ENCODE results near the gene SCN4A.
"Not testable (repeated sequence)": the region's sequence is repeated elsewhere in the genome, so short reads cannot be mapped to it uniquely, and the experiment has no call there.

SCN4A gene

DNA sequence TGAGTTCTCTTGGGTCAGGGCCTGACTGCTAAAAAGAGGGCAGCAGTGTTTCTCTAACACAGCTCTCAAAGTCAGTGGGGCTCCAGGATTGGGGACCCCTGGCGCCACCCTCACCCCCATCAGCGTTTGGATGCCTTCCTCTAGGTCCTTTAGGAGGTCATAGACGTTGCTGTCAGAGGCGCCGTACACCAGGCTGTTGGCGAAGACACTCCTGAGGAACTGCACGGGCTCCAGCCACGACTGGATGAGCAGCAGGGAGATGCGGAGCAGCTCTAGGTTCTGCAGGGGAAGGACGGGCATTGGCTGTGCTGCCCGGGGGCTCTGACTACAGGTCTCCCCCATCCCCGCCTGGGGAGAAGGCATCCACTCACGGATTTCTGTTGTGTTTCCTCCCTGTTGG, 55.1 kb downstream of the SCN4A start:
- H3K4me3 ChIP-seq (ENCODE audit: low read depth, low read length) = no peak overlapping the region
- no peak for DNase-seq (ENCODE audit: low read depth)
- TF ChIP-seq, protein P1, sequence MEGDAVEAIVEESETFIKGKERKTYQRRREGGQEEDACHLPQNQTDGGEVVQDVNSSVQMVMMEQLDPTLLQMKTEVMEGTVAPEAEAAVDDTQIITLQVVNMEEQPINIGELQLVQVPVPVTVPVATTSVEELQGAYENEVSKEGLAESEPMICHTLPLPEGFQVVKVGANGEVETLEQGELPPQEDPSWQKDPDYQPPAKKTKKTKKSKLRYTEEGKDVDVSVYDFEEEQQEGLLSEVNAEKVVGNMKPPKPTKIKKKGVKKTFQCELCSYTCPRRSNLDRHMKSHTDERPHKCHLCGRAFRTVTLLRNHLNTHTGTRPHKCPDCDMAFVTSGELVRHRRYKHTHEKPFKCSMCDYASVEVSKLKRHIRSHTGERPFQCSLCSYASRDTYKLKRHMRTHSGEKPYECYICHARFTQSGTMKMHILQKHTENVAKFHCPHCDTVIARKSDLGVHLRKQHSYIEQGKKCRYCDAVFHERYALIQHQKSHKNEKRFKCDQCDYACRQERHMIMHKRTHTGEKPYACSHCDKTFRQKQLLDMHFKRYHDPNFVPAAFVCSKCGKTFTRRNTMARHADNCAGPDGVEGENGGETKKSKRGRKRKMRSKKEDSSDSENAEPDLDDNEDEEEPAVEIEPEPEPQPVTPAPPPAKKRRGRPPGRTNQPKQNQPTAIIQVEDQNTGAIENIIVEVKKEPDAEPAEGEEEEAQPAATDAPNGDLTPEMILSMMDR (IDR thresholded peaks at IDR 0.05; ENCODE audit: control insufficient read depth, extremely low read depth, insufficient read depth) = no peak

DNA sequence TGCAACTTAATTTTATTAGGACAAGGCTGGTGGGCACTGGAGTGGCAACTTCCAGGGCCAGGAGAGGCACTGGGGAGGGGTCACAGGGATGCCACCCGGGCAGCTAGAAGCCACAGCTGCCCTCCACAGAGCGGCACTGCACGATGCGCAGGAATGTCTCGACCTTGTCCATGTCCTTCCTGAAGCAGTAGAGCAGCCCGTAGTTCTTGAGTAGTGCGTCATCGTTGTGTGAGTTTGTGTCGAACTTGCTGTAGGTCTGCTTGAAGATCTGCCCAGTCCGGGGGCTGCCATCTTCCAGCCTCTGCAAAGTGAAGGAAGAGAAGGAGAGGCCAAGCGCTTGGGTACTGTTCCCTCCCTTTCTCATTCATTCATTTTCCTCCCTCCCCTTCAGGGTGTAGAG, 55.5 kb downstream of the SCN4A start:
- H3K4me3 ChIP-seq (ENCODE audit: low read depth, low read length); DNase-seq (ENCODE audit: low read depth): not testable (repeated sequence)

DNA sequence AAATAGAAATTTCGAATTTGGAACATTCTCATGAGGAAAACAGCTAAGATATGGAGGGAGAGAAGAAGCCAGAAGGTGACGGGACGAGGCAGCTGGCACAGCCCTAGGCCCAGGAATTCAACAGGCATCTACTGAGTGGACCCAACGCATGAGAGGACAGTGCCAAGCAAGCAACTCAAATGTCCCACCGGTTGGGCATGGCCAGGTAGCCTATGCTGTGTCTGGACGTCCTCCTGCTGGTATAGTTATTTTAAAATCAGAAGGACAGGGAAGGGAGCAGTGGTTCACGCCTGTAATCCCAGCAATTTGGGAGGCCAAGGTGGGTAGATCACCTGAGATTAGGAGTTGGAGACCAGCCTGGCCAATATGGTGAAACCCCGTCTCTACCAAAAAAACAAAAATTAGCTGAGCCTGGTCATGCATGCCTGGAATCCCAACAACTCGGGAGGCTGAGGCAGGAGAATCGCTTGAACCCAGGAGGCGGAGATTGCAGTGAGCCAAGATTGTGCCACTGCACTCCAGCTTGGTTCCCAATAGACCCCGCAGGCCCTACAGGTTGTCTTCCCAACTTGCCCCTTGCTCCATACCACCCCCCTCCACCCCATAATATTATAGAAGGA, 56.0 kb downstream of the SCN4A start:
- no peak for DNase-seq (ENCODE audit: low read depth)
- no peak overlapping the region for H3K4me3 ChIP-seq (ENCODE audit: low read depth, low read length)
- TF ChIP-seq, protein P1 (IDR thresholded peaks at IDR 0.05; ENCODE audit: control insufficient read depth, extremely low read depth, insufficient read depth) = no peak

DNA sequence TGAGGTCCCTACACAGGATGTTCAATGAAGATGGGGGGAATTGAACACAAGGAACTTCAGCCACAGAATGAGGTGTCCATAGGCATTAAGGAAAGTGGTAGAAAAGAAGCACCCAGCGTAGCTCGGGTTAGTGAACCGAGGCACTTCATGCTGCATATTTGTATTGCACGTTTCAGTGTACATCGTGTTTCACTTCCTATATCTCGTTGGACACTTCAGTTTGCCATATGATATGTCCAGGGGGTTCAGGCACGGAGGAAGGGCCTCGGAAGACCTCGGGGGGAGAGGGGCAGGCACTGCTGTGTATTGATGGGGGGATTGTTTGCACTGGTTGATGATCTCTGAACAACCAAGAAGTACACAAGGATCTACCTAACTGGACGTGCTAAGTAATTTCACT, 57.0 kb downstream of the SCN4A start:
- DNase-seq (ENCODE audit: low read depth); H3K4me3 ChIP-seq (ENCODE audit: low read depth, low read length): not testable (repeated sequence)

DNA sequence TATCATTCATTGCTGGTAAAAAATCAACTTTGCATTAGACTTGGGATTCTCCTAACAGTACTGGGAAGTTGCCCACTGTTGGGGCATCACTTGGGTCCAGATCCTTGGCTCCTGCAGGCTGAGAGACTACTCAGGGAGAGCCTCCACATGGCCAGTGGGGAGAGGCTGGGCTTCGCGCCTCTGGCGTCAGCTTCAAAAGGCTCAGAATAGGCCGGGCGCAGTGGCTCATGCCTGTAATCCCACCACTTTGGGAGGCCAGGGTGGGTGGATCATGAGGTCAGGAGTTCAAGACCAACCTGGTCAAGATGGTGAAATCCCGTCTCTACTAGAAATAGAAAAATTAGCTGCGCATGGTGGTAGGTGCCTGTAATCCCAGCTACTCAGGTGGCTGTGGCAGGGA, 58.2 kb downstream of the SCN4A start:
- no peak for DNase-seq (ENCODE audit: low read depth)
- no peak overlapping the region for H3K4me3 ChIP-seq (ENCODE audit: low read depth, low read length)
- TF ChIP-seq, protein P1 (IDR thresholded peaks at IDR 0.05; ENCODE audit: control insufficient read depth, extremely low read depth, insufficient read depth) = no peak

DNA sequence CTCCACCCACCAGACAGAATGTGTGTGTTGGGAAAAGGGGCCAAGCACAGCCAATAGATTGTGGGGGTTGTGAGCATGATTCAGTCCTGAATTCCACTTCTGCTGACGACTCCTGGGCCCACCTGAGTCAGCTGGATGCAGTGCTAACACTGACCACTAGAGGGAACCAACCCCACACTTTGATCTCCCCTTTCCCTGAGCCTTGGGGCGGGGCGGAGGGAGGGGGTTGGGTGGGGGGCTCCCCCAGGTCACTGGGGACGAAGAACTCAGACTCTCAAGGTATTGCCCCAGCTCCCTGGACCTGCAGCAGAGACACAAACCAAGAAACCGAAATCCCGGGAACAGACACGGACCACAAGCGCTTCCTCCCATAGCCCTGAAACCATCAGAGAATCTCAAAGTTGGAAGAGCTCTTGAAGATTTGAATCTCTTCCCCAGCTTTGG, 61.0 kb downstream of the SCN4A start:
- H3K4me3 ChIP-seq (ENCODE audit: low read depth, low read length) = no peak overlapping the region
- no peak for DNase-seq (ENCODE audit: low read depth)
- TF ChIP-seq, protein P1 (IDR thresholded peaks at IDR 0.05; ENCODE audit: control insufficient read depth, extremely low read depth, insufficient read depth) = peak; percentile 75

DNA sequence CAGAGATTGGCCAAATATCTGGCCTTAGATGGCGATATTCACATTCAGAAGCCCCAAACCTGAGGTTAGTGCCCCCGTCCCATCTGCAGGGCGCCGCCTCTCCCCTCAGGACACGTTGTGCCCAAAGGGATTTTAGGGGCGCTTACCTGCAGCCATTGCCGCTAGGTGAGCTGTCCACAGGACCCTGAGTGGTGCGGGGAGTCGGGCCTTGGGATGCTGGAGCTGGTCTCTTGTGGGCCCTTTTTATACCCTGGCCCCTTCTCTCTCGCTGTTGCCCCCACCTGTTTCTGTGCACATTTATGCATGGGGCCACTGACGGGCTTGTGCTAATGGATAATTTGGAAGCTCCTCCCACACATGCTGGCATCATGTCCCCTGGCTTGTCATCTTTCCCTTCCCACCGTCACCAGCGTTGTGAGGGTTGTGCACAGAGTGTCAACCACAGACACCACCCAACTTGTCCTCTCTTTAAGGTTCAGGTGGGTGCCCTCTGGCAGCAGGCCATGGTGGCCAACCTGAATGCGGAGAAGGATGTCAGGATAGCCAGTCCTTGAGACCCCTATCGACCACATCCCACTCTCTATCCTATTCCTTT, 61.6 kb downstream of the SCN4A start, which contains the start of gene CSHL1:
CSHL1 (minus strand) TSS at position 218 of the 595 bp plus-strand sequence; CDS start at position 156, 62 bp downstream.
- TF ChIP-seq, protein P1 (IDR thresholded peaks at IDR 0.05; ENCODE audit: control insufficient read depth, extremely low read depth, insufficient read depth) = no peak
- no peak within 1 kb of the TSS for H3K4me3 ChIP-seq (ENCODE audit: low read depth, low read length)
- no peak for DNase-seq (ENCODE audit: low read depth)

DNA sequence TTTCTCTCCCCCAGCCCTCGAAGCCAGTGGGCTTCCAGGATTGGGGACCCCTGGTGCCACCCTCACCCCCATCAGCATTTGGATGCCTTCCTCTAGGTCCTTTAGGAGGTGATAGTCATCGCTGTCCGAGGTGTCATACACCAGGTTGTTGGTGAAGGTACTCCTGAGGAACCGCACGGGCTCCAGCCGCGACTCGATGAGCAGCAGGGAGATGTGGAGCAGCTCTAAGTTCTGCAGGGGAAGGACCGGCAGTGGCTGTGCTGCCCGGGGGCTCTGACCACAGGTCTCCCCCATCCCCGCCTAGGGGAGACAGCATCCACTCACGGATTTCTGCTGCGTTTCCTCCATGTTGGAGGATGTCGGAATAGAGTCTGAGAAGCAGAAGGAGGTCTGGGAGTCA, 62.6 kb downstream of the SCN4A start:
- TF ChIP-seq, protein P1 (IDR thresholded peaks at IDR 0.05; ENCODE audit: control insufficient read depth, extremely low read depth, insufficient read depth) = no peak
- no peak for DNase-seq (ENCODE audit: low read depth)
- H3K4me3 ChIP-seq (ENCODE audit: low read depth, low read length) = no peak overlapping the region

DNA sequence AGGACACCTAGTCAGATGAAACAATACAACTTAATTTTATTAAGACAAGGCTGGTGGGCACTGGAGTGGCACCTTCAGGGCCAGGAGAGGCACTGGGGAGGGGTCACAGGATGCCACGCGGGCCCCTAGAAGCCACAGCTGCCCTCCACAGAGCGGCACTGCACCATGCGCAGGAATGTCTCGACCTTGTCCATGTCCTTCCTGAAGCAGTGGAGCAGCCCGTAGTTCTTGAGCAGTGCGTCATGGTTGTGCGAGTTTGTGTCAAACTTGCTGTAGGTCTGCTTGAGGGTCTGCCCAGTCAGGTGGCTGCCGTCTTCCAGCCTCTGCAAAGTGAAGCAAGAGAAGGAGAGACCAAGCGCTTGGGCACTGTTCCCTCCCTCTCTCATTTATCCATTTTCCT, 63.1 kb downstream of the SCN4A start:
- H3K4me3 ChIP-seq (ENCODE audit: low read depth, low read length); DNase-seq (ENCODE audit: low read depth): not testable (repeated sequence)

DNA sequence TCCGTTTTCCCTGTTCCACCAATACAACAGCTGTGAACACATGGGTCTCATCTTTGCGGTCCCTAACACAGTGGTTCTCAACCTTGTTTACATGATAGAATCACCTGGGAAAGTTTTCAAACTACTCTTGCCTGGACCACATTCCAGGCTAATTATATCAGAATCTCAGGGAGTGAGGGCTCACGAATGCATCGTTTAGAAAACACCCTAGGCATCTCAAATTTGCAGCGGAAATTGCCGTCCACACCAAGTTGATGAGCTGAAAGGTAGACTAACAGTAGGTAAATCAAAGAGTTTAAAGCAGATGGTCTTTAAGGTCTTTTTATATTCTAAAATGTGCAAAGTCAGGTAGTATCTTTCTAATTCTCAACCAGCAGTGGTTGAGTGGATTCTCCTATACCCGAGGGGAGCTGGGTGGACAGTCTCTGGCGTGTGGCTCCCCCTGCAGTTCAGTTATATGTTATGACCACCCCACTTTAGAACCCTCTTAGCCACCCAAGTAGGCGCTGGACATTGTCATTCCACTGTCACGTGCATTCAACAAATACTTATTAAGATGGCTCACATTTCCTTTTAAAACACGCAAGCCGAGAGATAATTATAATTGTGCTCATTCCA, 65.4 kb downstream of the SCN4A start:
- not testable (repeated sequence) for H3K4me3 ChIP-seq (ENCODE audit: low read depth, low read length); DNase-seq (ENCODE audit: low read depth)

DNA sequence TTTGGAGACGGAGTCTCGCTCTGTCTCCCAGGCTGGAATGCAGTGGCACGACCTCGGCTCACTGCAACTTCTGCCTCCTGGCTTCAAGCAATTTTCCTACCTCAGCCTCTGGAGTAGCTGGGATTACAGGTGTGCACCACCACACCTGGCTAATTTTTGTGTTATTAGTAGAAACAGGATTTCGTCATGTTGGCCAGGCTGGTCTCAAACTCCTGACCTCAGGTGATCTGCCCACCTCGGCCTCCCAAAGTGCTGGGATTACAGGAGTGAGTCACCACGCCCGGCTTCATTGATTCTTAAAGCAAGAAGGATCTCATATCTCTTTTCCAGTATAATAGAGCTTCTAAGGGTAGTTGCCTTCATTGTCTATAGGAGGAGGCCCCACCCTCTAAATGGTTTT, 67.9 kb downstream of the SCN4A start:
- not testable (repeated sequence) for H3K4me3 ChIP-seq (ENCODE audit: low read depth, low read length); DNase-seq (ENCODE audit: low read depth)
